ES-I3 (cell line): ENCODE measurements around the gene ANKIB1.
"Not testable (repeated sequence)": the region's sequence is repeated elsewhere in the genome, so short reads cannot be mapped to it uniquely, and the experiment has no call there.

Source experiments
- H3K36me3 ChIP-seq: 2 replicates; pipeline ENCODE4 v1.6.1; 2013; ENCODE audit warnings: mild to moderate bottlenecking, low read length, control low read depth, moderate library complexity; ENCODE audit not compliant: insufficient read depth
- H3K4me1 ChIP-seq: 2 replicates; pipeline ENCODE4 v1.6.1; 2013; ENCODE audit warnings: mild to moderate bottlenecking, control low read depth, low read length; ENCODE audit not compliant: insufficient read depth
- H3K9ac ChIP-seq: 2 replicates; pipeline ENCODE4 v1.6.1; 2013; ENCODE audit warnings: low read depth, mild to moderate bottlenecking, low read length, moderate library complexity
- H3K9me3 ChIP-seq: 2 replicates; pipeline ENCODE4 v1.6.1; 2013; ENCODE audit warnings: mild to moderate bottlenecking, low read length, moderate library complexity; ENCODE audit not compliant: control insufficient read depth, insufficient read depth

The ANKIB1 gene

GRCh38 chr7:92253251-92253650 is 7.5 kb downstream of the ANKIB1 start:
- H3K9me3 ChIP-seq: no peaks in the 10 kb centered on the region; the same call in 1 of the 2 replicates
- H3K9ac ChIP-seq: no peak overlapping the region
- no peaks in the 10 kb centered on the region for H3K4me1 ChIP-seq
- H3K36me3 ChIP-seq: no peaks in the 10 kb centered on the region; the same call in 1 of the 2 replicates

GRCh38 chr7:92254800-92255199 is 9.0 kb downstream of the ANKIB1 start:
- H3K4me1 ChIP-seq, H3K9ac ChIP-seq, H3K9me3 ChIP-seq, H3K36me3 ChIP-seq: not testable (repeated sequence)

GRCh38 chr7:92255308-92255707 is 9.5 kb downstream of the ANKIB1 start:
- H3K9me3 ChIP-seq: no peaks in the 10 kb centered on the region; the same call in 1 of the 2 replicates
- peaks cover 6% of the 10 kb centered on the region; the same call in 1 of the 2 replicates for H3K4me1 ChIP-seq
- no peak overlapping the region for H3K9ac ChIP-seq
- no peaks in the 10 kb centered on the region; the same call in 1 of the 2 replicates for H3K36me3 ChIP-seq

- peaks cover 8% of the 10 kb centered on the region; the same call in 1 of the 2 replicates for H3K4me1 ChIP-seq
- H3K36me3 ChIP-seq: no peaks in the 10 kb centered on the region
- no peaks in the 10 kb centered on the region; the same call in 1 of the 2 replicates for H3K9me3 ChIP-seq
- no peak overlapping the region for H3K9ac ChIP-seq
Observed at GRCh38 chr7:92259062-92259461, 13.3 kb downstream of the ANKIB1 start.

GRCh38 chr7:92259610-92260247 is 14.0 kb downstream of the ANKIB1 start:
- no peaks in the 10 kb centered on the region; the same call in 1 of the 2 replicates for H3K9me3 ChIP-seq
- peaks cover 8% of the 10 kb centered on the region; the same call in 1 of the 2 replicates for H3K4me1 ChIP-seq
- H3K9ac ChIP-seq: no peak overlapping the region
- H3K36me3 ChIP-seq: no peaks in the 10 kb centered on the region

- Histone ChIP-seq H3K9me3 (no peaks in the 10 kb centered on the region), H3K9ac (no peak overlapping the region), H3K4me1 (peaks cover 8% of the 10 kb centered on the region; the same call in 1 of the 2 replicates), H3K36me3 (no peaks in the 10 kb centered on the region)
Observed at GRCh38 chr7:92260248-92260781, 14.5 kb downstream of the ANKIB1 start.

- no peaks in the 10 kb centered on the region for H3K9me3 ChIP-seq
- H3K9ac ChIP-seq: no peak overlapping the region
- H3K4me1 ChIP-seq: no peaks in the 10 kb centered on the region
- no peaks in the 10 kb centered on the region for H3K36me3 ChIP-seq
Observed at GRCh38 chr7:92266415-92267241, 20.9 kb downstream of the ANKIB1 start.

- Histone ChIP-seq H3K36me3 (no peaks in the 10 kb centered on the region), H3K9ac (no peak overlapping the region), H3K9me3 (no peaks in the 10 kb centered on the region), H3K4me1 (no peaks in the 10 kb centered on the region)
Observed at GRCh38 chr7:92268921-92269320, 23.1 kb downstream of the ANKIB1 start.

- Histone ChIP-seq H3K4me1 (0 out of 2 replicates have a peak, but pooled peaks cover 4% of the 10 kb centered on the region), H3K36me3 (no peaks in the 10 kb centered on the region), H3K9me3 (peaks cover 3% of the 10 kb centered on the region; the same call in 1 of the 2 replicates), H3K9ac (no peak overlapping the region)
Observed at GRCh38 chr7:92275327-92275726, 29.6 kb downstream of the ANKIB1 start.

GRCh38 chr7:92276460-92276864 is 30.7 kb downstream of the ANKIB1 start:
- Histone ChIP-seq H3K9ac (no peak overlapping the region), H3K4me1 (0 out of 2 replicates have a peak, but pooled peaks cover 4% of the 10 kb centered on the region), H3K9me3 (peaks cover 7% of the 10 kb centered on the region), H3K36me3 (no peaks in the 10 kb centered on the region)

GRCh38 chr7:92279396-92280031 is 33.7 kb downstream of the ANKIB1 start:
- Histone ChIP-seq H3K9me3 (peaks cover 7% of the 10 kb centered on the region), H3K9ac (no peak overlapping the region), H3K4me1 (0 out of 2 replicates have a peak, but pooled peaks cover 4% of the 10 kb centered on the region), H3K36me3 (no peaks in the 10 kb centered on the region)

GRCh38 chr7:92281031-92281430 is 35.3 kb downstream of the ANKIB1 start:
- Histone ChIP-seq H3K4me1 (0 out of 2 replicates have a peak, but pooled peaks cover 4% of the 10 kb centered on the region), H3K36me3 (no peaks in the 10 kb centered on the region), H3K9ac (no peak overlapping the region), H3K9me3 (peaks cover 6% of the 10 kb centered on the region)

GRCh38 chr7:92282221-92282814 is 36.5 kb downstream of the ANKIB1 start:
- Histone ChIP-seq H3K9me3 (peaks cover 3% of the 10 kb centered on the region; the same call in 1 of the 2 replicates), H3K4me1 (0 out of 2 replicates have a peak, but pooled peaks cover 4% of the 10 kb centered on the region), H3K9ac (no peak overlapping the region), H3K36me3 (no peaks in the 10 kb centered on the region)

- H3K9me3 ChIP-seq: peaks cover 3% of the 10 kb centered on the region; the same call in 1 of the 2 replicates
- no peaks in the 10 kb centered on the region for H3K36me3 ChIP-seq
- H3K4me1 ChIP-seq: 0 out of 2 replicates have a peak, but pooled peaks cover 4% of the 10 kb centered on the region
- H3K9ac ChIP-seq: no peak overlapping the region
Observed at GRCh38 chr7:92282930-92283329, 37.2 kb downstream of the ANKIB1 start.
